ENCODE data around the gene SEPTIN1.

Gene SEPTIN1

GRCh38 chr16:30418350-30419181 is 36.2 kb upstream of the SEPTIN1 start (continued):
- TF ChIP-seq SALL2 (tag by site-specific recombination; IDR thresholded peaks at IDR 0.05; ENCODE audit: borderline replicate concordance) (no peak), ZNF366 (tag by site-specific recombination; conservative IDR thresholded peaks at IDR 0.05) (no peak), ZNF624 (tag by site-specific recombination; IDR thresholded peaks at IDR 0.05) (no peak), ZNF341 (tag by site-specific recombination; IDR thresholded peaks at IDR 0.05; ENCODE audit: low read depth) (no peak), BCL6B (tag by site-specific recombination; IDR thresholded peaks at IDR 0.05) (no peak), SCRT1 (tag by site-specific recombination; IDR thresholded peaks at IDR 0.05; ENCODE audit: borderline replicate concordance) (no peak), ZNF600 (tag by site-specific recombination; IDR thresholded peaks at IDR 0.05) (peak; percentile 58), PATZ1 (tag by site-specific recombination; IDR thresholded peaks at IDR 0.05) (peak; percentile 16; the same call in 1 of the 2 replicates), ZBTB44 (tag by site-specific recombination; IDR thresholded peaks at IDR 0.05) (no peak), ZNF658 (tag by site-specific recombination; IDR thresholded peaks at IDR 0.05) (no peak), ZNF488 (tag by site-specific recombination; IDR thresholded peaks at IDR 0.05) (no peak), ZNF248 (tag by site-specific recombination; IDR thresholded peaks at IDR 0.05) (no peak), ZNF10 (tag by site-specific recombination; IDR thresholded peaks at IDR 0.05) (no peak), SETDB1 (IDR thresholded peaks at IDR 0.05; ENCODE audit: insufficient read length, low read length) (no peak), KLF7 (tag by site-specific recombination; IDR thresholded peaks at IDR 0.05; ENCODE audit: borderline replicate concordance) (0 out of 2 replicates have a peak, but pooled peaks have one; percentile 51), ZFHX2 (tag by site-specific recombination; conservative IDR thresholded peaks at IDR 0.05) (no peak), ZSCAN18 (tag by site-specific recombination; IDR thresholded peaks at IDR 0.05) (no peak), ZNF19 (tag by site-specific recombination; IDR thresholded peaks at IDR 0.05; ENCODE audit: low read depth) (no peak), ZXDB (tag by site-specific recombination; IDR thresholded peaks at IDR 0.05) (no peak; the same call in 1 of the 2 replicates), PRDM6 (tag by site-specific recombination; IDR thresholded peaks at IDR 0.05) (no peak), HOXD13 (CRISPR knock-in tag; IDR thresholded peaks at IDR 0.05; ENCODE audit: borderline replicate concordance) (no peak), ZNF221 (tag by site-specific recombination; IDR thresholded peaks at IDR 0.05; ENCODE audit: borderline replicate concordance) (no peak), ZNF132 (tag by site-specific recombination; IDR thresholded peaks at IDR 0.05; ENCODE audit: borderline replicate concordance) (no peak), ZNF223 (tag by site-specific recombination; IDR thresholded peaks at IDR 0.05) (no peak), GLIS2 (tag by site-specific recombination; IDR thresholded peaks at IDR 0.05) (no peak), ZNF16 (tag by site-specific recombination; IDR thresholded peaks at IDR 0.05; ENCODE audit: low read depth) (no peak), ZNF184 (tag by site-specific recombination; IDR thresholded peaks at IDR 0.05) (no peak)

Measured in HEK293 (cell line).